Activated T-helper 2 cell treated with anti-CD3 and anti-CD28 coated beads, Interferon-gamma antibody, Interleukin-2, Interleukin-4, amounts not matched to agents 10 μg/mL and 5 μg/mL and 100 μg/mL, durations not matched to agents 14 hours and 24 hours and 36 hours (primary cell): ENCODE measurements around the gene NTRK2. TPM values are rescaled to one million over a fixed set of nuclear protein-coding genes. Genes with fewer than 3 reads are reported as not detected.

Source experiments
- DNase-seq: peaks from one replicate; pipeline ENCODE4 v3.0.0; 2021; ENCODE audit warnings: low spot score
- H3K27ac Mint-ChIP-seq: one replicate; pipeline ENCODE4 v1.8.0; 2021; ENCODE audit warnings: mixed read lengths
- H3K27me3 Mint-ChIP-seq: one replicate; pipeline ENCODE4 v1.8.0; 2021; ENCODE audit warnings: low read depth, mixed read lengths
- H3K36me3 Mint-ChIP-seq: one replicate; pipeline ENCODE4 v1.8.0; 2021; ENCODE audit warnings: low read depth, mixed read lengths
- H3K4me1 Mint-ChIP-seq: one replicate; pipeline ENCODE4 v1.8.0; 2021; ENCODE audit warnings: low read depth, mixed read lengths
- H3K4me3 Mint-ChIP-seq: one replicate; pipeline ENCODE4 v1.8.0; 2021; ENCODE audit warnings: low read depth, mild to moderate bottlenecking, moderate library complexity, mixed read lengths
- H3K9me3 Mint-ChIP-seq: one replicate; pipeline ENCODE4 v1.8.0; 2021; ENCODE audit warnings: mixed read lengths
- intact Hi-C: fragments of 100-400 bp; cut with micrococcal nuclease; formaldehyde crosslinking; loops from one replicate; pipeline ENCODE4 v1.15.1; 2023
- total RNA-seq: library from RNA; stranded (reverse); gene quantifications from 2 replicates; pipeline ENCODE4 v1.2.3, GENCODE V29; 2022

NTRK2 gene
- total RNA-seq, 1 donor from 2014 or later, result 1.6 TPM

DNA sequence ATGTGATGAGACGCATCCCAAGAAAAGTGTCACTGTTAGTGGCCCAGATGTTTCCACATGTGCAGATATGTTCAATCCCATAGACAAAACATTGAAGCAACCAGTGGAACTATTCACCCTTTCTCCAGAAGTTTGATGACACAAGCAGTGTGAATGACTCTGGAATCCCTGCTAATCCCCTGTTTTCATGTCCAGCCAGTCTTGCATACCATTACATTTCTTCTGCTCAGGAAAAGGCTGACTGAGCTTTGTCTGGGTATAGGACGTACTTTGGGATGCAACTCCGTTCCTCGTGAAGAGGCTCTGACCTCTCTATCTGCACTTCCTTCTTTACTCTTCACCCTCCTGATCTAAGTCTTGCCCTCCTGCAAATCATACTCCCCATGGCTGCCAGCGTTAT lies 172.4 kb downstream of the NTRK2 start:
- Mint-ChIP-seq H3K27ac (no peak overlapping the region), H3K36me3 (no peaks in the 10 kb centered on the region), H3K27me3 (no peaks in the 10 kb centered on the region), H3K4me1 (no peaks in the 10 kb centered on the region), H3K9me3 (no peaks in the 10 kb centered on the region), H3K4me3 (no peak overlapping the region)
- DNase-seq, result no peak
- intact Hi-C loops, result no loop called here

DNA sequence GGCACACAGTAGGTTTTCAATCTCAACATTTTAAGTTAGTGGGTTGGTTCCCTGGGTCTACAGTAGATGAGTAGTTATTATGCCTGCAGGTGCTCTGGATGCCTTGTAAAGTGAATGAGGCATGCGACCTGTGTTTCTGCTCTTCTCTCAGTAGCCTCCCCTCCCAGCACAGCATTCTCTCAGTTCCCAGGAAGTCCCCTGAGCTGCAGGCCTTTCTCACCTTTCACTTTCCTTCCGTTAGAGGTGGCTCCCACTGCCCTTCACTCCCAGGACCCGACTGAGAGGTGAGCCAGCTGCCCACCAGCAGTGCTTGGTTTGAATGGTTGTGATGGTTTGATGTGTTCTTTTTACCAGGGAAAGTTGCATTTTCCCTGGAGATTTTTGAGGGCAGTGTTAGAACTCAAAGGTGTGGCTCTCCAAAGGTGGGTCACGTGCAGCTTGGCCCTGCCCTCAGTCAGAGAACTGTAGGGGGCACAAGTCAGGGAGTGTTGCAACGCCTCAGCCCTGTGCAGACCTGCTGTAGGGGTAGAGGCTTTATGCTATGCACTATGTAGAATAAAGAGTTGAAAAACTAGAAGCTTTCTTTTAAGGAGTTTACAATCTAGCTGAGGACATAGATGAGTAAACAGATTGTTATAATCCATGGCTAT lies 173.8 kb downstream of the NTRK2 start:
- H3K27me3 Mint-ChIP-seq, result no peaks in the 10 kb centered on the region
- no peak overlapping the region for H3K4me3 Mint-ChIP-seq
- no peaks in the 10 kb centered on the region for H3K4me1 Mint-ChIP-seq
- H3K9me3 Mint-ChIP-seq, result no peaks in the 10 kb centered on the region
- DNase-seq, result no peak
- no peaks in the 10 kb centered on the region for H3K36me3 Mint-ChIP-seq
- intact Hi-C loops, result no loop called here
- no peak overlapping the region for H3K27ac Mint-ChIP-seq

DNA sequence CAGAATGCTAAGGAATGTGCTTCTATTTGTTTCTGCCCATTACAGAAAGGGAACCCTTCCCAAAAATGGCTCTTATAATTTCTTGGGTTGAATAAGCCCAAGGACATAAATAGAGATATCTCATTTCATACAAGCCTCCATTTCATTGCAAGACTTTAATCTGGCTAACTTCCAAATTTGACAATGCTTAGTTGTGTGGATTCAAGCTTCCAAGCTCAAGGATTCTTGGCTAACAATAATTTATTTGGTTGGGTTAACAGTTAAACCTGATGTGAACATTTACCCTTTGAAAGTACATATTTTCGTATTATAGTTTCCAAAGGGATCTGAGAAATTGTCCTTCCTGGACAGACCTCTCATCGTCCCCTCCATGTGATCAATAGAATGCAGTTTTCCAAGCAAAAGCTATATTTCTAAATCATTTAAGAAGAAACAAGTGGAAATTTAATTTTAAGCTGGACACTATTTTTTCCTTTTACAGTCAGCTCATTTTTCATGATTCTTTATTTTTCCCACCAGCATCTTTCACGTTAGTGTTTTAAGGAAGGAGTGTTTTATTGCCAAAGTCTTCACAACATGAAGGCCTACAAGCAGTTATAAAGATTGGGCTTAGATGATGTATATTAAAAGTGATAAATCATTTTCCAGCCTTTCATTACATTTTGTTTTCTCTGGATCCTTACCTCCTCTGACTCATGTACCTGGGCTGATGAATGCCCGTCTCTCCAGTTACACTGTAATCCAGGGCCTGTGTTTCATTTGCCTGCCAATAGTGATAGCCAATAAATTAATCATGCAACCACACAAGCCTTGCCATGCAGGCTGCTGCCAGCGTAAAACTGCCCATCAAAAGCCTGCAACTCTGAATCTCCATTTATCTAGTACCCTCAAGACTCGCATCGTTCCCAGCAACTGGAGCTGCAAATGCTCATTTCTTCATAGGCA lies 176.7 kb downstream of the NTRK2 start:
- DNase-seq, result no peak
- no peak overlapping the region for H3K27ac Mint-ChIP-seq
- no peaks in the 10 kb centered on the region for H3K4me1 Mint-ChIP-seq
- H3K36me3 Mint-ChIP-seq, result no peaks in the 10 kb centered on the region
- H3K27me3 Mint-ChIP-seq, result no peaks in the 10 kb centered on the region
- intact Hi-C loops, result no loop called here
- H3K4me3 Mint-ChIP-seq, result no peak overlapping the region
- H3K9me3 Mint-ChIP-seq, result no peaks in the 10 kb centered on the region

DNA sequence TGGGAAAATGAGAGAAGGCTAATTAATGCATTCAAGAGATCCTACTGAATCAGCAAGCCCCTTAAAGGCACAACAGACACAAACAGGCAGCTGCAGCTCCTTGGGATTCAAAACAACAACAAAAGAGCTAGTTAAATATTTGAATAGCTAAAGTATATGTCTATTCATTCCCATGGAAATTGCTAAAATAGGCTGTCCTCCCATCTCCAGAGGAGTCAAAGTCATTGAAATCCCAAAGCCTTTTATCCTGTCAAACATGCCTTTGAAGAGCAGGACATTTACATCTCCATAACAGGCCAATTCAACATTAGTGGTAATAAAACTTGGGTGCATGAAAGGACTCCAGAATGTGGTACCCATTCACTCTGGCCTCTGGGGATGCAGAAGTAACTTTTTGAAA lies 177.4 kb downstream of the NTRK2 start:
- no peaks in the 10 kb centered on the region for H3K36me3 Mint-ChIP-seq
- no peaks in the 10 kb centered on the region for H3K4me1 Mint-ChIP-seq
- H3K27me3 Mint-ChIP-seq, result no peaks in the 10 kb centered on the region
- intact Hi-C loops, result no loop called here
- H3K4me3 Mint-ChIP-seq, result no peak overlapping the region
- no peak overlapping the region for H3K27ac Mint-ChIP-seq
- no peak for DNase-seq
- H3K9me3 Mint-ChIP-seq, result no peaks in the 10 kb centered on the region

DNA sequence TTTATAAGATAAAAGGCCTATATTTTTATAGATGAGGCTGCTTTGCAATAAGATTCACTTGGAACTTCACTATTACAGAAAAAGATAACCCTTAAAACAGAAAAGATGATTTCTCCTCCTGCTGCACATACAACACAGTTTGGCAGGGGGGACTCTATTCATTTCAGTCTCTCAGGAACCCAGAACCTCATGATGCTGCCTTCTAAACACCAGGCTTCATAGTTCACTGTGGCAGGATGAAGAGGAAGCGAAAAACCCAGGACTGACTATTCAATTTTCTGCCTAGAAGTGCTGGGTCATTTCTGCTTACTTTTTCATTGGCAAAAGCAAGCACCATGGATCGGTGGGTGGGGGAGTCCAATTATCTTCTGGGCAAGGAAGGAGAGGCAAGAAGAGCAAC lies 179.5 kb downstream of the NTRK2 start:
- Mint-ChIP-seq H3K27me3 (no peaks in the 10 kb centered on the region), H3K9me3 (no peaks in the 10 kb centered on the region), H3K4me3 (no peak overlapping the region), H3K27ac (no peak overlapping the region), H3K36me3 (no peaks in the 10 kb centered on the region), H3K4me1 (no peaks in the 10 kb centered on the region)
- intact Hi-C loops, result no loop called here
- DNase-seq, result no peak

DNA sequence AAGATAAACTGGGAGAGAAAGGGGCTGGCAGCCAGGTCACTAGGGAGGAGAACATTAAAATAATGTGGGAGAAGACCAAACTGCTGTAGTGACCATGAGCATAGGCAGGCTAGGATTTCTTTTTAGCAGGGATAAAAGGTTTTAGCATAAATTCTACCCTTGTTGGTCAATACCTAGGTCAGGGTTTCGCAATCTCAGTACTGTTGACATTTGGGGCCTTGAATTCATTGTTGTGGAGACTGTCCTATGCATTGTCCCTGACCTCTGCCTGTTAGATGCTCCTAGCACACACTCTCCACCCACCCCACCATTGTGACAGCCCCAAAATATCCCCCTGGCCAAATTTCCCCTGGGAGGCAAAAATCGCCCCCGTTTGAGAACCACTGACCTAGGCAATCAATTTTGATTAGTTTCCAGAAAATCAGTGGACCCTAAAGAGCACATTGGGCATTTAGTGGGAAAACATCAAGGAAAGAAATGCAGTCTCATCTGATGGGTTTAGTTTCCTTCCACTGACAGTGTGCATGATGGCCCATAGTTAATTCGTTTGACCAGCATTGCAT lies 181.4 kb downstream of the NTRK2 start:
- Mint-ChIP-seq H3K4me3 (no peak overlapping the region), H3K27me3 (no peaks in the 10 kb centered on the region), H3K27ac (no peak overlapping the region), H3K36me3 (no peaks in the 10 kb centered on the region), H3K9me3 (no peaks in the 10 kb centered on the region), H3K4me1 (no peaks in the 10 kb centered on the region)
- intact Hi-C loops, result no loop called here
- no peak for DNase-seq

DNA sequence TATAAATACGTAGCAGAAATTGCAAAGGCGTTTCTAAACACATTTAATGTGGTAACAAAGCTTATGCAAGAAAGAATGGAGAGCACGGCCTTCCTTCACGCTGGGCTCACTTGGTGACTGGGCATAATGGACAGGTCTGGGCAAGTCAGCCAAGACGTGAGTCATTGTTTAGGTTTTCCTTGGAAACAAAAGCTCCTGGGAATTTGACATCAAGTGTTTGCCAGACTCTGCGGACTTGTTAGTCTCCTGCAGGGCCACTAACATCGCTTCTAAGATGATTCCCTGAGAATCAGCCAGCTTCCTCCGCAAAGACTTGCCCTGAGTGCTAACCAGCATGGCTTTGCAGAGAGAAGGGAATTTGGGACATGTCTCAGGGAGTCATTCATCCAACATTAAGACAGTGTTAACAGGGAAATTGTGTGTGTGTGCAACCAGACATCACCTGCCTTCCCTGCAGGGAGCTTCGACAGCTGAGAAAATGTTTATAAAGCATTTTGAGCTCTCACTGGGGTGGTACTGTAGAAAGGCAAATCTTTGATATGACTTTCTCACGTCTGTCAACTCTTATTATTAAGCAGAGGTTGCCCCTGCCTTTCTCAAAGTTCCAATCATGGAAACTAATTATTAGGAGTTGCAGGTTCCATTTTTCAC lies 182.5 kb downstream of the NTRK2 start:
- Mint-ChIP-seq H3K27ac (no peak overlapping the region), H3K9me3 (no peaks in the 10 kb centered on the region), H3K27me3 (no peaks in the 10 kb centered on the region), H3K4me1 (no peaks in the 10 kb centered on the region), H3K4me3 (no peak overlapping the region), H3K36me3 (no peaks in the 10 kb centered on the region)
- intact Hi-C loops, result no loop called here
- DNase-seq, result no peak

DNA sequence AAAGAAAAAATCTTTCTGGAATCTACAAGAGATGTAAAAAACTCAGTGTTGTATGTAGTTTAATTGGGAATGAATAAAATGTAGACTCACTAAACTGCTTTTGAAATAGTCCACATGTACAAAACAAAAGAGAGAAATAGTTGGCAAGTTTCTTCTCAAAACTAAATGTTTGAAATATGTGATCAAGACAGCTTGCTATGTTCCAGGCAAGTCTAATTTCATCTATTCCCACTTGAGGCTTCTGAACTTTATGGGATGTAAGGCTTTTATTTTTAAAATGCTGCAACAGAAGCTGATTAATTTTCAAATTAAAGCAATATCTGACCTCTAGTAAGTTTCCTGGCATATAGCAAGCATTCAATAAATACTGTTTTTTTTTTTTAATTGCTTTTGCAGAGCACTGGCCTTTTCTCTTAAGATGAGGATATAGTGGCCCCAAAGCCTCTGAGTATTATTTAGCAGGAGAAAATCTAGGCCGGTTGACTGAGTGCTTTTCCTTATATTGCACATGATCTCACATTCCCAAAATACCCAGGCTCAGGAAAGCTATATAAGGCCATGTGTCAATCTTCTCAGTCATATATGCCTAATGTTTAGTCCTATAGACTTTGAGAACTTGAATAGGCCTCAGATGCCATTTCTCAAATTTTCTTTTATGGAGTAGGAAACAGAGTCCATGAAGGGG lies 183.2 kb downstream of the NTRK2 start:
- intact Hi-C loops, result no loop called here
- no peak overlapping the region for H3K27ac Mint-ChIP-seq
- H3K36me3 Mint-ChIP-seq, result no peaks in the 10 kb centered on the region
- H3K4me1 Mint-ChIP-seq, result no peaks in the 10 kb centered on the region
- DNase-seq, result no peak
- H3K4me3 Mint-ChIP-seq, result no peak overlapping the region
- no peaks in the 10 kb centered on the region for H3K9me3 Mint-ChIP-seq
- H3K27me3 Mint-ChIP-seq, result no peaks in the 10 kb centered on the region

DNA sequence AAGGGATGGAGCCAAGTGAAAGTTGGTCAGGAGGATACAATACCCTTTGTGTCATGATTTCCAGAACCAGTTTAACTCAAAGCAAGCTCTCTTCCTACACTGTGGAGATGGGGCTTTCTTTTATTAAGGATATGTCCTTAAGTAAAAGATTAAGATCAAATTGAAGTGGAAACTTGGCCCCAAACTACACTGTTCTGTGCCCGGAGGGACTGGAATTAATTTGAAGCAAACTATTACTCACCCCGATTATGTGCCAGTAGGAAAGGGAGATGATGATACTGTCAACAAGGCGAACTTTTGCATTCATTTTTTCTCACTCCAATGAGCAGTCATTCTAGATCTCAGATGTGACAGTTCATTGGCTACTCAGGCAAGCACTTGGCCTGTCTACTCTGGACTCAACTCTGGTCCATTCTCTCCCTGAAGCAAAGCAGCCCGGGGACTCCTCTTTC lies 186.7 kb downstream of the NTRK2 start:
- Mint-ChIP-seq H3K9me3 (no peaks in the 10 kb centered on the region), H3K27me3 (no peaks in the 10 kb centered on the region), H3K4me1 (no peaks in the 10 kb centered on the region), H3K27ac (no peak overlapping the region), H3K4me3 (no peak overlapping the region), H3K36me3 (no peaks in the 10 kb centered on the region)
- intact Hi-C loops, result no loop called here
- no peak for DNase-seq

DNA sequence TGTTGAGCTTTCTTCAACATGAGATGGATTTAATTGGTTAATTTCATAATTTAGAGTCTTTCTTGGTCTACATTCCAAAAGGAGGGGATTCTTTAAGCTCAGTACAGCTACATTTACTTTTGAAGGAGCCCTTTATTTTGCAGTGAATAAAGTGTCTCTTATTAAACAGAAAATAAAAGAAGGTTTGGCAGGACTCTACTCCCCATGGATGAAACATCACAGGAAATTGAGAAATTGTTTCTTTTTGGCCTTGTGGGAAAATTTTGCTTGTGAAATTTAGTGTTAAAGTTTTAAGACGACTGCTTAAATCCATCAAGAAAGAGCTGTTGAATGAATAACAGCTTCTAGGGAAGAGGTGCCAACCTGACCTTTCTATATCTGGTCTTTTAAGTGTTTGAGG lies 187.7 kb downstream of the NTRK2 start:
- intact Hi-C loops, result no loop called here
- no peak overlapping the region for H3K27ac Mint-ChIP-seq
- no peaks in the 10 kb centered on the region for H3K36me3 Mint-ChIP-seq
- DNase-seq, result no peak
- no peaks in the 10 kb centered on the region for H3K4me1 Mint-ChIP-seq
- H3K27me3 Mint-ChIP-seq, result no peaks in the 10 kb centered on the region
- H3K9me3 Mint-ChIP-seq, result no peaks in the 10 kb centered on the region
- no peak overlapping the region for H3K4me3 Mint-ChIP-seq

DNA sequence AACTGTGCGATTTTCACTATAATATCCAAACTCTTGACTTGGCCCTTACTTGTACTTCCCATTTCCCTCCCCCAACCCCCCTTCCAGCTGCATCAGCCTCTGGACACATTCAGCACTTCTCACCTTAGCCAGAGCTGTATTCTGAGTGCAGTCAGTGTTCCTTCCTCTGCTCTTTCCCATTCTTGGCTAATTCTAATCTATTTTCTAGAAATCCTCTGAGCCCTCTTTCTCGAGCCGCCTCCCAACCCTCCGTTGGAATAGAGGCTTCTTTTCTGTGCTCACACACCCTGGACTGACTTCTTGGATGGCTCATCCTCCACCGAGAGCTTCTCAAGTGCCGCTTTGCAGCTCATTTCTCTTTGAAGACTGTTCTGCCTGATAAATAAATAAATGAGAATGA lies 188.8 kb downstream of the NTRK2 start:
- Mint-ChIP-seq H3K27me3 (no peaks in the 10 kb centered on the region), H3K36me3 (no peaks in the 10 kb centered on the region), H3K4me1 (no peaks in the 10 kb centered on the region), H3K4me3 (no peak overlapping the region), H3K27ac (no peak overlapping the region), H3K9me3 (no peaks in the 10 kb centered on the region)
- intact Hi-C loops, result no loop called here
- DNase-seq, result no peak

DNA sequence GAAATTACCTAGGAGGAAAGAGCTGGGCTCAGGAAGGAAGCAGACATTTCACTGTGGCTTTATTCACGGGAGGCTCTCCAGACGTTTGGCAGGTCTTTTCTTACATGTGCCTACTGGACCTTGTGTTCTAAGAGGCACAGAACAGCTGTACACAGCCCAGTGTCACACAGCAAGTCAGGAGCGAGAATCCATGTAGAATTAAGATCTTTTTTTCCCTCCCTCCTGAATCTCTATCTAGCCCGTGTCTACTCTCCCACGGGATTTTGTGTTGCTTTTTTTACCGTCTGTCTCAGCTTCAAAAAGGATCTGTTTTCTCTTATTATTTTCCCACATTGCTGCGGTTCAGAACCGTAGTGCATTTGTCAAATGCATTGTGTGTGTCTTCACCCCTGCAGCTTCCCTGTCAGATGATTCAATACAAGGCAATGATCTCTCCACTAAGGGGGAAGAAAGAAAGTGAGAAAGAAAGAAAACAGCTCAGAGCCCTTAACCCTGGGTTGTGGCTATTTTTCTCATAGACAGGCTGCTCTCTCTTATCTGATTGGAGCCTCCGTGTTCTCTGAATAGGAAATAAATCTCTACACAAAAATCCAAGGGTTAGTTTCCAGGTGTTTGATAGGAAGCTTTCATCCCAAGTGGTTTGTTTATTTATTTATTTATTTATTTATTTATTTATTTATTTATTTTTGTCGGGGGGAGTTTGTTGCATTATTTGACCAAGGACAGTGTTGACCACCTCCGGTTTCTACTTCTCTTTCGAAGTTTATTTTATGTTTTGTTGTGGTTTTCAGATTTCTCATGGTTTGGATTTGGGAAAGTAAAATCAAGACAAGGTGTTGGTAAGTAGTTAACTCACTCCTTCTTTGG lies 191.0 kb downstream of the NTRK2 start:
- no peaks in the 10 kb centered on the region for H3K36me3 Mint-ChIP-seq
- no peak for DNase-seq
- H3K4me1 Mint-ChIP-seq, result no peaks in the 10 kb centered on the region
- intact Hi-C loops, result no loop called here
- no peak overlapping the region for H3K4me3 Mint-ChIP-seq
- H3K9me3 Mint-ChIP-seq, result no peaks in the 10 kb centered on the region
- H3K27me3 Mint-ChIP-seq, result no peaks in the 10 kb centered on the region
- no peak overlapping the region for H3K27ac Mint-ChIP-seq
